ENCODE results near the gene SH3BGR. TPM values are rescaled to one million over a fixed set of nuclear protein-coding genes. Genes with fewer than 3 reads are reported as not detected.

The SH3BGR gene
- total and polyA plus RNA-seq, 12 donors, result 8.9 to 97.3 (median 18.7) TPM

GRCh38 chr21:39542736-39543135, 91.0 kb downstream of the SH3BGR start:
- H3K9me3 ChIP-seq (replicated peaks in 1 of 3), result no peaks in the 10 kb centered on the region
- intact Hi-C loops (cut with DNase I), result no loop called here
- no peak overlapping the region for H3K27ac ChIP-seq
- H3K36me3 ChIP-seq (replicated peaks in 1 of 2), result no peaks in the 10 kb centered on the region
- no peak overlapping the region for H3K4me3 ChIP-seq
- H3K27me3 ChIP-seq, result no peaks in the 10 kb centered on the region
- WGBS, 4 donors, result 45 to 58% (median 57%) methylated on average over 5 of the region's 5 CpGs
- TF ChIP-seq CTCF (IDR thresholded peaks at IDR 0.05), result no peak
- TF ChIP-seq POLR2A (IDR thresholded peaks at IDR 0.05), result no peak
- no peaks in the 10 kb centered on the region for H3K4me1 ChIP-seq (replicated peaks in 1 of 2)
- no peak for DNase-seq

GRCh38 chr21:39546522-39546921, 94.8 kb downstream of the SH3BGR start:
- WGBS, 4 donors, result 93 to 100% (median 98%) methylated on average over 1 of the region's 1 CpG
- H3K4me1 ChIP-seq (replicated peaks in 1 of 2), result no peaks in the 10 kb centered on the region
- H3K27me3 ChIP-seq, result no peaks in the 10 kb centered on the region
- H3K27ac ChIP-seq, result no peak overlapping the region
- TF ChIP-seq POLR2A (IDR thresholded peaks at IDR 0.05), result no peak
- no peak for TF ChIP-seq CTCF (IDR thresholded peaks at IDR 0.05)
- DNase-seq, result no peak
- H3K4me3 ChIP-seq, result no peak overlapping the region
- intact Hi-C loops (cut with DNase I), result no loop called here
- H3K9me3 ChIP-seq (replicated peaks in 1 of 3), result no peaks in the 10 kb centered on the region
- H3K36me3 ChIP-seq (replicated peaks in 1 of 2), result no peaks in the 10 kb centered on the region

- no peak overlapping the region for H3K27ac ChIP-seq
- H3K4me3 ChIP-seq, result no peak overlapping the region
- no peaks in the 10 kb centered on the region for H3K36me3 ChIP-seq (replicated peaks in 1 of 2)
- WGBS, 4 donors, result 78 to 84% (median 80%) methylated on average over 1 of the region's 1 CpG
- H3K27me3 ChIP-seq, result no peaks in the 10 kb centered on the region
- no peaks in the 10 kb centered on the region for H3K4me1 ChIP-seq (replicated peaks in 1 of 2)
- DNase-seq, result no peak
- intact Hi-C loops (cut with DNase I), result no loop called here
- no peaks in the 10 kb centered on the region for H3K9me3 ChIP-seq (replicated peaks in 1 of 3)
- TF ChIP-seq CTCF (IDR thresholded peaks at IDR 0.05) (no peak), POLR2A (IDR thresholded peaks at IDR 0.05) (no peak)
These were observed 101.1 kb downstream of the SH3BGR start for GRCh38 chr21:39552856-39553255.

- H3K27ac ChIP-seq, result no peak overlapping the region
- TF ChIP-seq CTCF (IDR thresholded peaks at IDR 0.05), result no peak
- no peak for TF ChIP-seq POLR2A (IDR thresholded peaks at IDR 0.05)
- intact Hi-C loops (cut with DNase I), result no loop called here
- 41 to 84% (median 74%) methylated on average over 3 of the region's 3 CpGs for WGBS, 4 donors
- H3K27me3 ChIP-seq, result no peaks in the 10 kb centered on the region
- no peaks in the 10 kb centered on the region for H3K4me1 ChIP-seq (replicated peaks in 1 of 2)
- H3K36me3 ChIP-seq (replicated peaks in 1 of 2), result no peaks in the 10 kb centered on the region
- H3K9me3 ChIP-seq (replicated peaks in 1 of 3), result no peaks in the 10 kb centered on the region
- H3K4me3 ChIP-seq, result no peak overlapping the region
- DNase-seq, result no peak
These were observed 101.6 kb downstream of the SH3BGR start for GRCh38 chr21:39553331-39553730.
